Activated CD4-positive, alpha-beta T cell treated with anti-CD3 and anti-CD28 coated beads for 36 hours (primary cell): Measurements from ENCODE around the gene CLCN1. TPM values are rescaled to one million over a fixed set of nuclear protein-coding genes. Genes with fewer than 3 reads are reported as not detected.

ENCODE experiments used
- ATAC-seq: fragments of 200-7000 bp; cut with Tn5 transposase; one replicate; pipeline ENCODE4 v1.10.0; 2021; ENCODE audit warnings: mild to moderate bottlenecking, moderate library complexity
- CTCF ChIA-PET: fragments of 350-600 bp; sonication (Branson Sonifier 250); formaldehyde crosslinking; loops from one replicate; lab custom pipeline; 2021; ENCODE audit warnings: antibody characterized with exemption; lab: Charles Lee
- POLR2A ChIA-PET: fragments of 350-600 bp; sonication (Branson Sonifier 250); formaldehyde crosslinking; loops from one replicate; lab custom pipeline; 2021; ENCODE audit warnings: antibody characterized with exemption, inconsistent platforms; lab: Charles Lee
- DNase-seq: peaks from one replicate; pipeline ENCODE4 v3.0.0-alpha.2; 2020
- H3K27ac Mint-ChIP-seq: one replicate; pipeline ENCODE4 v1.8.0; 2021; ENCODE audit warnings: mixed read lengths
- H3K27me3 Mint-ChIP-seq: one replicate; pipeline ENCODE4 v1.8.0; 2021; ENCODE audit warnings: mixed read lengths
- H3K36me3 Mint-ChIP-seq: one replicate; pipeline ENCODE4 v1.8.0; 2021; ENCODE audit warnings: low read depth, mixed read lengths
- H3K4me1 Mint-ChIP-seq: one replicate; pipeline ENCODE4 v1.8.0; 2021; ENCODE audit warnings: mixed read lengths
- H3K4me3 Mint-ChIP-seq: one replicate; pipeline ENCODE4 v1.8.0; 2021; ENCODE audit warnings: mild to moderate bottlenecking, moderate library complexity, mixed read lengths
- H3K9me3 Mint-ChIP-seq: one replicate; pipeline ENCODE4 v1.8.0; 2021; ENCODE audit warnings: low read depth, mixed read lengths
- intact Hi-C, 2 experiments: fragments of 100-400 bp; cut with DNase I in 1 of 2; cut with micrococcal nuclease in 1 of 2; formaldehyde crosslinking; loops; one replicate each; pipeline versions ENCODE4 v1.14.2 to v1.15.1; 2022 to 2024; cut with DNase I, micrococcal nuclease
- total RNA-seq, 2 experiments: library from RNA; stranded (reverse); gene quantifications; one replicate each; pipeline ENCODE4 v1.2.3, GENCODE V29; 2021

The CLCN1 gene
- total RNA-seq, 2 experiments from 2014 or later: 0.07 to 0.09 TPM

GRCh38 chr7:143290293-143290692, 25.6 kb upstream of the CLCN1 start:
- ChIA-PET POLR2A (interaction anchor here (0.7 to 1.4 kb wide), 3 partner anchors 8 to 36 kb away, joined by 4 to 5 read pairs (median 5); no protein-coding TSS in a partner anchor), CTCF (interaction anchor here (0.6 to 13.9 kb wide), 8 partner anchors 10 to 1400 kb away, joined by 3 to 182 read pairs (median 5); no protein-coding TSS in a partner anchor)
- intact Hi-C loops: no loop called here
- peaks cover 53% of the 10 kb centered on the region for H3K4me1 Mint-ChIP-seq
- H3K36me3 Mint-ChIP-seq: peaks cover 61% of the 10 kb centered on the region
- no peaks in the 10 kb centered on the region for H3K27me3 Mint-ChIP-seq
- peaks cover 2% of the 10 kb centered on the region for H3K9me3 Mint-ChIP-seq
- peak overlapping the region; percentile 98 for H3K27ac Mint-ChIP-seq
- no peak for ATAC-seq
- DNase-seq: peak; percentile 33
- H3K4me3 Mint-ChIP-seq: peak overlapping the region; percentile 89

GRCh38 chr7:143292876-143293275, 23.0 kb upstream of the CLCN1 start:
- H3K9me3 Mint-ChIP-seq: peaks cover under 1% of the 10 kb centered on the region
- ChIA-PET POLR2A (interaction anchor here (1.0 to 2.2 kb wide), 2 partner anchors 17 to 52 kb away, joined by 3 to 9 read pairs; no protein-coding TSS in a partner anchor), CTCF (interaction anchor here (0.6 to 13.9 kb wide), 6 partner anchors 12 to 686 kb away, joined by 3 to 182 read pairs (median 4); partner anchors contain the start of gene GSTK1)
- H3K4me3 Mint-ChIP-seq: no peak overlapping the region
- no peak overlapping the region for H3K27ac Mint-ChIP-seq
- peaks cover 58% of the 10 kb centered on the region for H3K4me1 Mint-ChIP-seq
- intact Hi-C loops: no loop called here
- H3K27me3 Mint-ChIP-seq: no peaks in the 10 kb centered on the region
- peaks cover 78% of the 10 kb centered on the region for H3K36me3 Mint-ChIP-seq
- DNase-seq (no peak), ATAC-seq (no peak)

- ChIA-PET CTCF (interaction anchor here (0.5 to 13.9 kb wide), 12 partner anchors 10 to 121 kb away, joined by 3 to 182 read pairs (median 4); partner anchors contain the start of genes CLCN1 and GSTK1), POLR2A (interaction anchor here (0.6 kb wide), 1 partner anchor 113 kb away, joined by 3 read pairs; the partner anchor contains the start of gene EPHA1)
- Mint-ChIP-seq H3K36me3 (peaks cover 83% of the 10 kb centered on the region), H3K4me3 (no peak overlapping the region), H3K9me3 (no peaks in the 10 kb centered on the region), H3K27me3 (no peaks in the 10 kb centered on the region), H3K4me1 (peaks cover 51% of the 10 kb centered on the region), H3K27ac (peak overlapping the region; percentile 35)
- intact Hi-C loops: no loop called here
- ATAC-seq: no peak
- no peak for DNase-seq
Measured at GRCh38 chr7:143295870-143296269, 20.0 kb upstream of the CLCN1 start.

GRCh38 chr7:143296686-143297085, 19.2 kb upstream of the CLCN1 start:
- intact Hi-C loops: no loop called here
- Mint-ChIP-seq H3K36me3 (peaks cover 84% of the 10 kb centered on the region), H3K4me1 (peaks cover 43% of the 10 kb centered on the region), H3K4me3 (no peak overlapping the region), H3K27ac (no peak overlapping the region), H3K9me3 (no peaks in the 10 kb centered on the region), H3K27me3 (no peaks in the 10 kb centered on the region)
- CTCF ChIA-PET: interaction anchor here (0.6 to 13.9 kb wide), 14 partner anchors 9 to 118 kb away, joined by 3 to 182 read pairs (median 4); partner anchors contain the start of genes CASP2, CLCN1 and GSTK1
- no peak for ATAC-seq
- DNase-seq: no peak
- POLR2A ChIA-PET: interaction anchor here (0.6 kb wide), 1 partner anchor 112 kb away, joined by 3 read pairs; the partner anchor contains the start of gene EPHA1

GRCh38 chr7:143299346-143299745, 16.6 kb upstream of the CLCN1 start:
- Mint-ChIP-seq H3K4me1 (peaks cover 36% of the 10 kb centered on the region), H3K4me3 (no peak overlapping the region), H3K27me3 (no peaks in the 10 kb centered on the region), H3K27ac (no peak overlapping the region), H3K36me3 (peaks cover 82% of the 10 kb centered on the region), H3K9me3 (no peaks in the 10 kb centered on the region)
- DNase-seq: no peak
- POLR2A ChIA-PET: interaction anchor here (0.8 to 3.6 kb wide), 3 partner anchors 10 to 59 kb away, joined by 3 to 11 read pairs (median 4); no protein-coding TSS in a partner anchor
- intact Hi-C loops: loop anchor here in 1 of 2 experiments (1.0 kb wide), 1 partner anchor 59 kb away; no protein-coding TSS in a partner anchor
- CTCF ChIA-PET: interaction anchor here (0.6 to 13.9 kb wide), 28 partner anchors 9 to 125 kb away, joined by 3 to 182 read pairs (median 6); partner anchors contain the start of genes CASP2 and GSTK1
- ATAC-seq: no peak

- CTCF ChIA-PET: interaction anchor here (0.7 to 13.9 kb wide), 27 partner anchors 9 to 121 kb away, joined by 3 to 182 read pairs (median 6); partner anchors contain the start of genes CASP2 and GSTK1
Measured at GRCh38 chr7:143299840-143300239, 16.1 kb upstream of the CLCN1 start.

GRCh38 chr7:143300959-143301935, 14.7 kb upstream of the CLCN1 start:
- Mint-ChIP-seq H3K4me1 (peaks cover 30% of the 10 kb centered on the region), H3K36me3 (peaks cover 81% of the 10 kb centered on the region)
- intact Hi-C loops: loop anchor here in 1 of 2 experiments (1.0 kb wide), 1 partner anchor 61 kb away; no protein-coding TSS in a partner anchor

More at GRCh38 chr7:143299840-143300239, 16.1 kb upstream of the CLCN1 start:
- POLR2A ChIA-PET: interaction anchor here (0.8 to 3.6 kb wide), 2 partner anchors 20 to 59 kb away, joined by 3 to 11 read pairs; no protein-coding TSS in a partner anchor
- Mint-ChIP-seq H3K9me3 (no peaks in the 10 kb centered on the region), H3K4me1 (peaks cover 34% of the 10 kb centered on the region), H3K27me3 (no peaks in the 10 kb centered on the region), H3K4me3 (no peak overlapping the region), H3K36me3 (peaks cover 83% of the 10 kb centered on the region), H3K27ac (no peak overlapping the region)
- intact Hi-C loops: loop anchor here (1.0 kb wide), 1 partner anchor 60 kb away; no protein-coding TSS in a partner anchor
- DNase-seq (peak; percentile 76), ATAC-seq (peak; percentile 95)

GRCh38 chr7:143303733-143304132, 12.2 kb upstream of the CLCN1 start:
- Mint-ChIP-seq H3K36me3 (peaks cover 84% of the 10 kb centered on the region), H3K27ac (no peak overlapping the region), H3K4me3 (no peak overlapping the region), H3K9me3 (no peaks in the 10 kb centered on the region), H3K4me1 (peaks cover 37% of the 10 kb centered on the region), H3K27me3 (no peaks in the 10 kb centered on the region)
- intact Hi-C loops: no loop called here
- ATAC-seq (no peak), DNase-seq (no peak)
- CTCF ChIA-PET: interaction anchor here (1.4 to 4.8 kb wide), 2 partner anchors 54 to 64 kb away, joined by 6 to 44 read pairs; no protein-coding TSS in a partner anchor
- POLR2A ChIA-PET: no interaction called here

More at GRCh38 chr7:143300959-143301935, 14.7 kb upstream of the CLCN1 start:
- Mint-ChIP-seq H3K9me3 (no peaks in the 10 kb centered on the region), H3K27me3 (no peaks in the 10 kb centered on the region), H3K4me3 (no peak overlapping the region), H3K27ac (peak overlapping the region; percentile 63)
- POLR2A ChIA-PET: interaction anchor here (3.6 kb wide), 1 partner anchor 61 kb away, joined by 11 read pairs; no protein-coding TSS in a partner anchor
- DNase-seq: no peak
- no peak for ATAC-seq
- CTCF ChIA-PET: interaction anchor here (0.7 to 13.9 kb wide), 8 partner anchors 9 to 302 kb away, joined by 3 to 182 read pairs (median 8); partner anchors contain the start of genes CASP2 and GSTK1

- ChIA-PET POLR2A (interaction anchor here (0.6 kb wide), 1 partner anchor 90 kb away, joined by 3 read pairs; no protein-coding TSS in a partner anchor), CTCF (interaction anchor here (0.6 to 4.8 kb wide), 12 partner anchors 9 to 98 kb away, joined by 3 to 44 read pairs (median 5); no protein-coding TSS in a partner anchor)
- Mint-ChIP-seq H3K27ac (peak overlapping the region; percentile 52), H3K9me3 (no peaks in the 10 kb centered on the region), H3K4me1 (peaks cover 42% of the 10 kb centered on the region), H3K36me3 (peaks cover 86% of the 10 kb centered on the region), H3K27me3 (no peaks in the 10 kb centered on the region), H3K4me3 (no peak overlapping the region)
- no peak for DNase-seq
- intact Hi-C loops: loop anchor here (1.0 to 5.0 kb wide), 2 partner anchors 65 to 112 kb away; no protein-coding TSS in a partner anchor
- ATAC-seq: no peak
Measured at GRCh38 chr7:143304938-143305337, 11.0 kb upstream of the CLCN1 start.

GRCh38 chr7:143305423-143306070, 10.4 kb upstream of the CLCN1 start:
- no peaks in the 10 kb centered on the region for H3K27me3 Mint-ChIP-seq
- H3K4me3 Mint-ChIP-seq: no peak overlapping the region
- peaks cover 48% of the 10 kb centered on the region for H3K4me1 Mint-ChIP-seq
- ATAC-seq: peak; percentile 85
- no peaks in the 10 kb centered on the region for H3K9me3 Mint-ChIP-seq
- H3K36me3 Mint-ChIP-seq: peaks cover 80% of the 10 kb centered on the region
- CTCF ChIA-PET: interaction anchor here (0.6 to 4.8 kb wide), 15 partner anchors 9 to 97 kb away, joined by 3 to 44 read pairs (median 4); partner anchors contain the start of gene CLCN1
- POLR2A ChIA-PET: no interaction called here
- peak; percentile 87 for DNase-seq
- peak overlapping the region; percentile 52 for H3K27ac Mint-ChIP-seq
- intact Hi-C loops: loop anchor here (1.0 to 5.0 kb wide), 2 partner anchors 65 to 112 kb away; no protein-coding TSS in a partner anchor
